GM21390 (cell line): ENCODE results near the gene KCNQ1.

Experiments
- ATAC-seq: cut with Tn5 transposase; IDR thresholded peaks from one replicate; pipeline ENCODE4 v1.9.1; 2021; ENCODE audit not compliant: unreplicated experiment

The KCNQ1 gene

GRCh38 chr11:2643746-2644145 is 198.9 kb downstream of the KCNQ1 start:
- ATAC-seq = no peak

GRCh38 chr11:2644844-2645778 is 200.3 kb downstream of the KCNQ1 start:
- ATAC-seq = no peak

DNA sequence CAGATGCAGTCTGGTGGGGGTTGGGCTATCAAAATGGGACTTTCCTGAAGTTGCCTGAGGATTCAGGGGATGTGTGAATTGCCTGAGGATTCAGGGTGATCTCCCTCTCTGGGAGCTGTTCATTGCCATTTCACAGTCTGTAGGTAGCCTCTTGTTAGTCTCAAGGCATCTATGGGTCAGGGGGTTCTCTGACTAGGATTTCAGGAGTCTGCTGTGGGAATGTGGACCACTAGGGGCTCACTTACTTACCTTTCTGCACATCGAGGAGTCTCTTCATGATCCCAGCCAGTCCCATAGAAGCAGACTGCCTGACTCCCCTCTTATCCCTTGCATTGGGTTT is 200.9 kb downstream of the KCNQ1 start:
- no peak for ATAC-seq

DNA sequence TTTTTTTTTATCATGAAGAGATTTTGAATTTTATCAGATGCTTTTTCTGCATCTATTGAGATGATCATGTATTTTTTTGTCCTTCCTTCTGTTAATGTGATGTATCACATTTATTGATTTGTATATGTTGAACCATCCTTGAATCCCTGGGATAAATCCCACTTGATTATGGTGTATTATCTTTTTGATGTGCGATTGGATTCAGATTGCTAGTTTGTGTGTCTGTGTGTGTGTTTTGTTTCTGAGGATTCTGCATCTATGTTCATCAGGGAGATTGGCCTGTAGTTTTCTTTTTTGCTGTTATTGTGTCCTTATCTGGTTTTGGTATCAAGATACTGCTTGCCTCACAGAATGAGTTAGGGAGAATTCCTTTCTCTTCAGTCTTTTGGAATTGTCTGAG is 202.4 kb downstream of the KCNQ1 start:
- no peak for ATAC-seq

DNA sequence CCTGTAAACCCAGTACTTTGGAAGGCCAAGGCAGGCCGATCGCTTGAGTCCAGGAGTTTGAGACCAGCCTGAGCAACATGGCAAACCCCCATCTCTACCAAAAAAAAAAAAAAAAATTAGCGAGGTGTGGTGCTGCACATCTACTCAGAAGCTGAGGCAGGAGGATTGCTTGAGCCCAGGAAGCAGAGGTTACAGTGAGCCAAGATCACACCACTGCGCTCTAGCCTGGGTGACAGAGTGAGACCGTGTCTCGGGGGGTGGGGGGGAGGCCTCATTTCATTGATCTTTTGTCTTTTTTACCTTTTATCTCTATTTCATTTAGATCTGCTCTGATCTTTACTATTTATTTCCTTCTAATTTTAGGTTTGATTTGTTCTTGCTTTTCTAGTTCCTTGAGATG is 203.1 kb downstream of the KCNQ1 start:
- no peak for ATAC-seq

DNA sequence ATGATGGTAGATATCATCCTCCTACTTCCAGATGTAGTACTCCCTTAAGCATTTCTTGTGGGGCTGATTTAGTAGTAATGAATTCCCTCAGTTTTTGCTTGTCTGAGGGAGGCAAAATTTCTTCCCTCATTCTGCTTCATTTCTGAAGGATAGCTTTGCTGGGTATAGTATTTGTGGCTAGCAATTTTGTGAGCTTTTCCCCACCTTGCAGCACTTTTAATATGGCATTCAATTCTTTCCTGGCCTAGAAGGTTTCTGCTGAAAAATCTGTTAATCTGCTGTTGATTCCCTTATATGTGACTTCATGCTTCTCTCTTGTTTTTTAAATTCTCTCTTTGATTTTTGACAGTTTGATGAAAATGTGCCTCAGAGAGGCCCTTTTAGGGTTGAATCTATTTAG is 204.6 kb downstream of the KCNQ1 start:
- ATAC-seq = no peak

DNA sequence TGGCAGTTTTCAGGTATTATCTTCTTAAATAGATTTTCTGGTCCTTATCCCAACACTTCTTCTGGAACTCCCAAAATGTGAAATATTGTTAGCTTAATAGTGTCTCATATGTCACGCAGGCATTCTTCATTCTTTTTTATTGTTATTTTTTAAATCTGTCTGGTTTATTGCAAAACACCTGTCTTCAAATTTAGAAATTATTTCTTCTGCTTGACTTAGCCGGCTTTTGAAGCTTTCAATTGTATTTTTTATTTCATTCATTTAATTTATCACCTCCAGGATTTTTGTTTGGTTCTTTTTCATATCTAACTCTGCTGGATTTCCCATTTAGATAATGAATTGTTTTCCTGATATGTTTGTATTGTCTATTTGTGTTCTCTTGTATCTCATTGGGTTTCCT is 205.0 kb downstream of the KCNQ1 start:
- ATAC-seq = no peak

DNA sequence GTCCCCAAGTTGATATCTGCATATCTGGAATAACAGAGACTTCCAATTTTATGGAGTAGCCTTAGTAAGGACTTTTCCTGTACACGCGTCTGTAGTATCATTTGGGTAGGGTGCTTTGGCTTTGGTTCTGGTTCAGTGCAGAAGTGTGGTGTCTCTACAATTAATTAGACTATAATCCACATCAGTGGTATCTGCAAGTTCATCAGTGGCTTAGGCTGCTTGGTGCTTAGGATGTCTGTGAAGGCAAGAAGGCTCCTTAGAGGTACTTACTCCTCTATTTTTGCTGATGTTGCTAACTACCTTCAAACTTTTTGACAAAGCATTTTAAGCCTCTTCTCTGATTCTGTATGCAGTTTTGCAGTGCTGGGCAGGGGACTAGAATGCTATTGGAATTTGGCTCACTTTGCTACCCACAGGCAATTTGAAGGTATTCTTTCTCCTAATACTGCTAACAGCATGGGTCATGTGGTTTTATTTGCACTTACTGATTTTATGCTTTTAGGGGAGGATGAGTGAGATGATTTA is 205.6 kb downstream of the KCNQ1 start:
- no peak for ATAC-seq

- no peak for ATAC-seq
Observed at GRCh38 chr11:2651054-2651617, 206.3 kb downstream of the KCNQ1 start.

GRCh38 chr11:2651826-2652271 is 207.0 kb downstream of the KCNQ1 start:
- no peak for ATAC-seq

DNA sequence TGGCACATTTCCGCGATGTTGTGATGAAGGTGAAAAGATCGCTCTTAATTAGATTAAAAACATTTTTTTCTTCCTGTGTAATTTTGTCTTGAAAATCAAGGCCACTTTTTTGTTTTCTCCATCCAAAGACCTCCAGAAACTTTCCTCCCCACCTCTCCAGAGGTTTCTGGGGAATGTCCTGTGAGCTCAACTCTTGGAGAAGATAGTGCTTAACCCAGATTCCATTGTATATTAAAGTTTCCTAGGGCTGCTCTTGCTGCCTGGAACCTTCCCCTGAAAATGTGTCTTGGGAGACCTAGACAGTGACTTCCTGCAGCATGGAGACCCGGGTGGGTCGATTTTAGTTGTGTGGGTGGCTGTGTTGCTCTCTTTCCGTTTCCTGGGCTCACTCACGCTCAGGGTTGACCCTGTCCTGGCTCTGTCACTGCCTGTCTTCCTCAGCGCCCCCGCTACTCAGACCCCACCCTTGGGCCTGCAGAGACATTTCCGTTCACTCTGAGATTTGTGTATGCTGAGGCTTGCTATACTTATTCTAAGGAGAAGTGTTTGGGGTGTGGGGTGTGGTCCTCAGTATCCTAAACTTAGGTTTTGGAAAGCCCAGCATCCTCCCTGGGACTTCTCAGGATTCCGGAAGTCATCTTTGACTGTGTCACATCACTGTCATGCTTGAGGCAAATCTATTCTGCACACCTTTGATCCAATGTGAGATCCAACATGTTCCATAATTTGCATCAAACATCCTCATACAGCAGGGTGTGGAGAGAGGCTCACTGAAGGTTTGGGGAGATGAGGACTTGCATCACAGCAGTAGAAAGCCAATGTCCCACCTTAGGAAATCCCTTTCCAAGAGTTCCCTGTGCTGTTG is 207.8 kb downstream of the KCNQ1 start:
- no peak for ATAC-seq

GRCh38 chr11:2653198-2653551 is 208.4 kb downstream of the KCNQ1 start:
- ATAC-seq = no peak

DNA sequence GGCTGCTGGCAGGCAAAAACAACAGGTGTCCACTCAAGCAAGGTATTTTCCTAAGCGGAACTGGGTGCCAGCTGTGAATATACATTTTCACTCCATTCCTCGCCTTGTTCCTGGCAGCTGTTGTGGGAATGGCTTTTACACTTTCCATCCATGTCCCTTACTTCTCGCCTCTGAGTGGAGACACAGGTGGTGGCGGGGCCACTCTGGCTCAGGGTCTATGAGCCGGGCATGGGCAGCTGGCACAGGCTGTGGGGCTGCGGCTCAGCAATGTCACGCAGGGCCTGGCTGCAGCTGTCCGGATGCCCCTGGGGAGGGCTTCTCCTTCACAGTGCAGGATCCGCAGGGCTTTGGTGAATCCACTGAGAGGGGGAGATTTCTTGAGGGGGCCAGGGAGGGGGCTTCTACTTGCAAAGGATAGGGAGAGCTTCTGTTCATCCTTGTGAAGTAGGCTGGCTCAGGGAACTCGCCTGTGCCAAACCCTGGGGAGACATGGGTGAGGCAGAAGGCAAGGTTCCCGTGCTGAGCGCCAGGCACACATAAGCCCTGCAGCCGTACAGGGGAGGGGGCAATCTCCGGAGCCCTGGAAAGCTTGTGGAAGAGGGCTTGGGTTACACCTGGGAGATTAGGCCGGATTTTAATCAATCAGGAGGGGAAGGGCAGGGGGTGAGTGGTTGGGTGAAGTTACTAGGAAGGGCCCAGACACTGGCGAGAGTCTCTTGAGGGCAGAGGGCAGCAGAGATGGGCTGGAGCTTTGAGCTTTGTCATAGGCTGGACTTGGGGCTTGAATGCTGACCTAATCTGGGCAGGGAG is 209.3 kb downstream of the KCNQ1 start:
- ATAC-seq = no peak

DNA sequence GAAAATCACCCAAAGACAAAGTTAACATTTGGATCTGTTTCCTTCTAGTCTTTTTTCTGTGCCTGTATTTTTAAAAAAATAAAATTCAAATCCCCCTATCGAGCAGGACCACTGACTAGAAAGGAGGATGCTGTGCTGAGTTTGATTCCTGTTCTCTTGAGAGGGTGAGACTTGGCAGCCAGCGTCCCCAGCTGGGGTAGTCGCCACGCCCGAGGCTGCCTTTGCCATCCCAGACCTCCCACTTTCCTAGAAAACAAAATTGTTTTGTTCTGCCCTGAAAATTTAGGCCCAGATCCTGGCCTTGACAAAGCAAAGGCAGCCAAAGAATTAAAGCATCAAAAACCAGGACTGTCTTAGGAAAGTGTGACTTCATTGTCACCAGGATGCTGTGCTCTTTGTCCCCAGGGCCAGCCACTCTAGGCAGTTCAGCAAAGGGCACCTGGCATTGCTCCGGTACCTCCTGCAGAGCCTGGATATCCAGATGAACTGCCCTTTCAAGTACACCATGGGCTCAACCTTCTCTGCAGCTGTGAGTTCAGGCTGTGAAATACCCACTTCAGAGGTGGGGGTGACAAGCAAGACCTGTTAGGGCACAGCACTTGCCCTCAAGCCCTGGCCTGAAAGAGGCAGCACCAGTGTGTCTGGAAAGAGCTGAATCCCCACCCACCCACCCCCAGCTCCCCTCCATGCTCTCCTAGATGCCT is 210.4 kb downstream of the KCNQ1 start:
- no peak for ATAC-seq

DNA sequence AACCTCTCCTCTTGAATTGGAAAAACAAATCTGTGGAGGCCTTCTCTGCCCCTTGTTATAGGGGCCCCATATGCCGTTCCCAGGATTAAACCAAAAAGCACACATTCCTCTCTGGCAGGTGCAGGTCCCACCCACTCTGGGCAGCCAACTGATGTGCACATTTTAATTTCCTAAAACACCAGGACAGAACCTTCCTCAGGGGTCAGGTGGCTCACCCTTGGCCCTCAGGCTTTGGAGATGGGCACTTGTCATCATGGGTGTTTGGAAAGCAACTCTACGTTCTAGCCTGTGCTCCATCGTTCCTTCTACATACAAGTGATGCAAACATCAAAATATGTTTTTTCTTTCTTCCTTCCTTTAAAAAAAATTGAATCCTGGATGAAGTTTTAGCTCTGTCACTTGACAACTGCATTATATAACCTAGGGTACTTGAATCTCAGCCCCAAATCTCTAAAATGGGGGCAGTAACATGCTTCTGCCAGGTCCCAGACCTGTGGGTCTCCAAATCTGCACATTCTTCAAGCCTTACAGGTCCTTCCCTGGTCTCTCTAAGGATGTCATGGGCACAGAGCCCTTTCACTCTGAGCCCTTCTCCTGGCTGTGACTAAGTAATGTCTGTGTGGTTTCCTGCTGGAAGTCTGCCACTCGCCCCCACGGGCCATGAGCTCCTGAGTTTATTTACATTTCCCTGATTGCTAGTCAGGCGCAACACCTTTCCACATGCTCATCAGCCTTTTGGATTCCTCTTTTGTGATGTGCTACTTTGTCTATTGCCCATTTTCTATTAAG is 211.2 kb downstream of the KCNQ1 start:
- no peak for ATAC-seq

GRCh38 chr11:2656859-2657258 is 212.1 kb downstream of the KCNQ1 start:
- ATAC-seq = no peak

GRCh38 chr11:2657697-2658284 is 213.0 kb downstream of the KCNQ1 start:
- ATAC-seq = no peak

DNA sequence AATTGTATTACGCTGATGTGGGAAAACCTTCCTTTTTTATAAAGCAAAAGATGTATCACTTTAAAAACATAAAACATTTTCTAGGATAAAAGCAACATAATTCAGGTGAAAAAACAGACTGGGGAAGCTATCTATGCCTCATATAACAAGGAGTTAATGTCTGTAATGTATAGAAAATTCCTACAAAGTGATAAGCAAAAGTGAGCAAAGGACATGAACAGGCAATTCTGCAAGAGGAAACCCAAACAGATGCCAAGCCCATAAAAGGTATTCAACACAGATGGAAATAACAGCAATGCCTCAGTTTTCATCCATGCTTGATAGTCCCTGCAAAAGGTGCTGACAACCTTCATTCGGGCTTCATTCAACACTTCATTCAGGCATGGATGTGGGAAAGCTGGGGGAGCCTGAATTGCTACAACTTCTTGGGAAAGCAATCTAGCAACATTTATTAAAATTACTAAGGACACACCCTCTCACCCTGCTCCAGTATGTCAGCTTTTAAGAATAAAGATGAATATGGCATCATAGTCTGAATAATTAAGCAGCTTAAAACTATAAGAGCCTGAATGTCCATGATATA is 215.6 kb downstream of the KCNQ1 start:
- ATAC-seq = no peak
